ENCODE data around the gene CLDN8.

Gene CLDN8

GRCh38 chr21:30200000-30200399, 15.9 kb downstream of the CLDN8 start:
- FAIRE-seq: no peak

GRCh38 chr21:30194701-30195299, 21.1 kb downstream of the CLDN8 start:
- no peak for FAIRE-seq

- FAIRE-seq: no peak
These were observed 22.7 kb downstream of the CLDN8 start for GRCh38 chr21:30193201-30193600.

GRCh38 chr21:30190554-30190953, 25.3 kb downstream of the CLDN8 start:
- no peak for FAIRE-seq

- FAIRE-seq: no peak
These were observed 26.1 kb downstream of the CLDN8 start for GRCh38 chr21:30189773-30190172.

GRCh38 chr21:30186242-30186641, 29.7 kb downstream of the CLDN8 start:
- FAIRE-seq: no peak

GRCh38 chr21:30168086-30168485, 47.8 kb downstream of the CLDN8 start:
- FAIRE-seq: no peak

- FAIRE-seq: no peak
These were observed 49.2 kb downstream of the CLDN8 start, which contains the start of gene CLDN17 for GRCh38 chr21:30166705-30167104. CLDN17 (minus strand) TSS chr21:30166805; CDS start chr21:30166617, 188 bp downstream.

- FAIRE-seq: no peak
These were observed 49.7 kb downstream of the CLDN8 start for GRCh38 chr21:30166171-30166570.

GRCh38 chr21:30164796-30165195, 51.1 kb downstream of the CLDN8 start:
- FAIRE-seq: no peak

All from G401.6 (cell line).